Measurements from ENCODE around the gene GLT6D1.

GLT6D1 gene

DNA sequence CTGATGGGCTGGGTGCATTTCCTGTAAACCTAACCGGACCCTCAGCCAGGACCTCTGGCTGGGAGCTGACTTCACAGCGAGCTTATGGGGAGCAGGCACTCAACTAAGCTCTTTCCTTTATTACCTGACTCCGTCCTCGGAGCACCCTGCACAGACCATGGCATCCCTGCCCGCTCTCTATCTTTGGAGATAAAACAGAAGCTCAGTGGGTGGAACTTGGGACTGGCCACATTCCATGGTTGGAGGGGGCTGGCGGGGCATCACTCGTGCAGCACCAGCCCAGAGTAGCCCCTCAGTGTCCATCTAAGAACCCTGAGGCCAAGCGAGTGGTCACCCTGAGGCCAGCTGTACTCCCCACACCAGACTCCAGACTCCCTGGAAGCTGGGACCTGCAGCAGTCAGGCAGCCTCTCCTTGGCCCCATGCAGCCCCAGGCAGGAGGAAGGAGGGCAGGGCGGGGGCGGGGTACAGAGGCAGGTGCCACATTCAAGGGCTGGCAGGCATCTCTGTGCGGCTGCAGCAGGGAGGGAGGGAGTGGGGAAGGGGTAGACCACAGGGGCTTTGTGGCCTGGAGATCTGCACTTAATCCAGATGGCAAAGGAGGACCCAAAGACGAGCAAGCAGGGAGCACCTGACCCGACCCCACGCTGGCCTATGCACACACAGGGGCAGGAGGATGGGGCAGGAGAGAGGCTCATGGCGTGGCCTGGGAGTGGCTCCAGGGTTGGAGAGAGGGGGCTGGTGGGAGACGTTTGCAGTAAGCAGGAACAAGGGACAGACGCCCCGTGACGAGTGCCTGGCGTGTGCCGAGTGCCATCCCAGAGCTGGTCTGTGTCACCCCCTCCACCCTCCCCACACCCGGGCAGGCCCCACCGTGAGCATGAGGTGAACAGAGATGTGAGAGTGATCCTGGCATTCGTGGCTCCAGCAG, 26.1 kb downstream of the GLT6D1 start:
- Histone ChIP-seq H3K4me3 (ENCODE audit: low read length) (no peak overlapping the region), H3K4me2 (ENCODE audit: low read length) (no peak overlapping the region), H4K20me1 (ENCODE audit: control insufficient read depth, insufficient read depth, low read depth, low read length) (no peaks in the 10 kb centered on the region), H3K36me3 (ENCODE audit: control insufficient read depth, low read length) (no peaks in the 10 kb centered on the region), H3K27me3 (ENCODE audit: control insufficient read depth, low read length) (no peaks in the 10 kb centered on the region), H3K9me2 (replicated peaks; ENCODE audit: control insufficient read depth, low read length) (no peaks in the 10 kb centered on the region), H3K4me1 (ENCODE audit: control insufficient read depth, low read length) (no peaks in the 10 kb centered on the region), H3K27ac (ENCODE audit: low read depth, low read length) (no peak overlapping the region), H3K79me2 (ENCODE audit: control insufficient read depth, low read length) (no peaks in the 10 kb centered on the region), H3K9me3 (ENCODE audit: control insufficient read depth, insufficient read depth, low read length) (no peaks in the 10 kb centered on the region), H3F3A (ENCODE audit: control insufficient read depth, insufficient read depth) (no peaks in the 10 kb centered on the region)
- no peak for TF ChIP-seq EZH2phosphoT487 (IDR thresholded peaks at IDR 0.05; ENCODE audit: borderline replicate concordance, low read length)
- TF ChIP-seq, protein P1, sequence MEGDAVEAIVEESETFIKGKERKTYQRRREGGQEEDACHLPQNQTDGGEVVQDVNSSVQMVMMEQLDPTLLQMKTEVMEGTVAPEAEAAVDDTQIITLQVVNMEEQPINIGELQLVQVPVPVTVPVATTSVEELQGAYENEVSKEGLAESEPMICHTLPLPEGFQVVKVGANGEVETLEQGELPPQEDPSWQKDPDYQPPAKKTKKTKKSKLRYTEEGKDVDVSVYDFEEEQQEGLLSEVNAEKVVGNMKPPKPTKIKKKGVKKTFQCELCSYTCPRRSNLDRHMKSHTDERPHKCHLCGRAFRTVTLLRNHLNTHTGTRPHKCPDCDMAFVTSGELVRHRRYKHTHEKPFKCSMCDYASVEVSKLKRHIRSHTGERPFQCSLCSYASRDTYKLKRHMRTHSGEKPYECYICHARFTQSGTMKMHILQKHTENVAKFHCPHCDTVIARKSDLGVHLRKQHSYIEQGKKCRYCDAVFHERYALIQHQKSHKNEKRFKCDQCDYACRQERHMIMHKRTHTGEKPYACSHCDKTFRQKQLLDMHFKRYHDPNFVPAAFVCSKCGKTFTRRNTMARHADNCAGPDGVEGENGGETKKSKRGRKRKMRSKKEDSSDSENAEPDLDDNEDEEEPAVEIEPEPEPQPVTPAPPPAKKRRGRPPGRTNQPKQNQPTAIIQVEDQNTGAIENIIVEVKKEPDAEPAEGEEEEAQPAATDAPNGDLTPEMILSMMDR (IDR thresholded peaks at IDR 0.05; ENCODE audit: low read depth, low read length, poor library complexity, severe bottlenecking), result no peak

DNA sequence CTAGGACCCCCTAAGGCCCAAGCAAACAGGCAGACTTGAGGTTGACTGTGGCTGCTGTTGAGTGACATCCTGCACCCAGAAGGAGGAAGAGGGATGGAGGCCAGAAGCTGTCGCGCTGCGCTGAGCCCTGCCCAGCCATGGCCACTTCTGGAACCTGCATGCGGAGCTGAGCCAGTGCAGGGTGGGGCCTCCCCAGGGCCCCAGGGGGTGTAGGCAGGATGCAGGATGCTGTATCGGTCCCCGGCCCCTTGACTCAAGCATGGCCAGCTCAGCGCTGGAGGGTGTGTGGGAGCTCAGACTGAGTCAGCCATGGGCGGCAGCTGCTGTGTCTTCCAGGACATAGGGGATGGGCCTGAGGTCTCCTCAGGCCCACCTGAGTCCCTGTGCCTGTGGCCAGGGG, 26.9 kb downstream of the GLT6D1 start:
- Histone ChIP-seq H3K27ac (ENCODE audit: low read depth, low read length) (no peak overlapping the region), H3K27me3 (ENCODE audit: control insufficient read depth, low read length) (no peaks in the 10 kb centered on the region), H3K4me3 (ENCODE audit: low read length) (no peak overlapping the region), H3K9me3 (ENCODE audit: control insufficient read depth, insufficient read depth, low read length) (no peaks in the 10 kb centered on the region), H3K79me2 (ENCODE audit: control insufficient read depth, low read length) (no peaks in the 10 kb centered on the region), H4K20me1 (ENCODE audit: control insufficient read depth, insufficient read depth, low read depth, low read length) (no peaks in the 10 kb centered on the region), H3K9me2 (replicated peaks; ENCODE audit: control insufficient read depth, low read length) (no peaks in the 10 kb centered on the region), H3K4me1 (ENCODE audit: control insufficient read depth, low read length) (no peaks in the 10 kb centered on the region), H3K36me3 (ENCODE audit: control insufficient read depth, low read length) (no peaks in the 10 kb centered on the region), H3F3A (ENCODE audit: control insufficient read depth, insufficient read depth) (no peaks in the 10 kb centered on the region), H3K4me2 (ENCODE audit: low read length) (no peak overlapping the region)
- TF ChIP-seq, protein P1 (IDR thresholded peaks at IDR 0.05; ENCODE audit: low read depth, low read length, poor library complexity, severe bottlenecking), result no peak
- TF ChIP-seq EZH2phosphoT487 (IDR thresholded peaks at IDR 0.05; ENCODE audit: borderline replicate concordance, low read length), result no peak

DNA sequence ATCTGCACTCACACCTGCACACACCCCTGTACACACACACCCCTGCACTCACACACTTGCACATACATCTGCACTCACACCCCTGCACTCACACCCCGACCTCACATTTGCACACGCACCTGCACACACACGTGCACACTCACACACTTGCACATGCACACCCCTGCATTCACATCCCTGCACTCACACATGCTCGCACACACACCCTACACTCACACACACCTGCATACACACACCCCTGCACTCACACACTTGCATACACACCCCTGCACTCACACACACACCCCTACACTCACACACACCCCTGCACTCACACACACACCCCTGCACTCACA, 27.5 kb downstream of the GLT6D1 start:
- no peaks in the 10 kb centered on the region for H3K9me3 ChIP-seq (ENCODE audit: control insufficient read depth, insufficient read depth, low read length)

More for the DNA sequence above, 27.5 kb downstream of the GLT6D1 start:
- Histone ChIP-seq H3K4me2 (ENCODE audit: low read length) (no peak overlapping the region), H3K4me3 (ENCODE audit: low read length) (no peak overlapping the region), H3K4me1 (ENCODE audit: control insufficient read depth, low read length) (no peaks in the 10 kb centered on the region), H4K20me1 (ENCODE audit: control insufficient read depth, insufficient read depth, low read depth, low read length) (no peaks in the 10 kb centered on the region), H3K9me2 (replicated peaks; ENCODE audit: control insufficient read depth, low read length) (no peaks in the 10 kb centered on the region), H3K27ac (ENCODE audit: low read depth, low read length) (no peak overlapping the region), H3K79me2 (ENCODE audit: control insufficient read depth, low read length) (no peaks in the 10 kb centered on the region), H3K36me3 (ENCODE audit: control insufficient read depth, low read length) (no peaks in the 10 kb centered on the region), H3K27me3 (ENCODE audit: control insufficient read depth, low read length) (no peaks in the 10 kb centered on the region), H3F3A (ENCODE audit: control insufficient read depth, insufficient read depth) (no peaks in the 10 kb centered on the region)
- TF ChIP-seq, protein P1 (IDR thresholded peaks at IDR 0.05; ENCODE audit: low read depth, low read length, poor library complexity, severe bottlenecking), result no peak
- TF ChIP-seq EZH2phosphoT487 (IDR thresholded peaks at IDR 0.05; ENCODE audit: borderline replicate concordance, low read length), result no peak

All from DOHH2 (cell line).